Muscle of arm (tissue), 14 donors: ENCODE measurements around the gene NKX6-1. TPM values are rescaled to one million over a fixed set of nuclear protein-coding genes. Genes with fewer than 3 reads are reported as not detected.

Source experiments
- DNase-seq: peaks from one replicate; pipeline ENCODE4 v3.0.0-alpha.2; 2013
- long read RNA-seq, 11 donors: transcript quantifications; one replicate each; lab custom pipeline, GENCODE V29; 2026
- polyA plus RNA-seq, 12 donors: library from polyadenylated mRNA; unstranded; fragments of 120-200 nt; gene quantifications; one replicate each; pipeline ENCODE4 v1.2.1, GENCODE V29; 2013; ENCODE audit not compliant: insufficient read length in 12 of 12

NKX6-1 gene
- not detected for polyA plus RNA-seq
- long read RNA-seq, donor 1: 0 reads
- long read RNA-seq, donor 2: 0 reads
- long read RNA-seq, donor 3: 0 reads
- long read RNA-seq, donor 4: 0 reads
- long read RNA-seq, donor 5: 0 reads
- long read RNA-seq, donor 6: 0 reads
- long read RNA-seq, donor 7: 0 reads
- long read RNA-seq, donor 8: 0 reads
- long read RNA-seq, donor 9: 0 reads
- long read RNA-seq, donor 10: 0 reads
- long read RNA-seq, donor 11: 0 reads

- DNase-seq: no peak
Observed at GRCh38 chr4:84498935-84499623, at the start of gene NKX6-1. Gene NKX6-1 (minus strand): TSS chr4:84499292. CDS start chr4:84498228, 1,064 bp downstream.

GRCh38 chr4:84547211-84547610, 48.1 kb upstream of the NKX6-1 start:
- DNase-seq: no peak

GRCh38 chr4:84545093-84545492, 46.0 kb upstream of the NKX6-1 start:
- DNase-seq: no peak

GRCh38 chr4:84535901-84536300, 36.8 kb upstream of the NKX6-1 start:
- no peak for DNase-seq

GRCh38 chr4:84531689-84532088, 32.6 kb upstream of the NKX6-1 start:
- no peak for DNase-seq

- DNase-seq: no peak
Observed at GRCh38 chr4:84530871-84531270, 31.8 kb upstream of the NKX6-1 start.

GRCh38 chr4:84530454-84530853, 31.4 kb upstream of the NKX6-1 start:
- no peak for DNase-seq

- no peak for DNase-seq
Observed at GRCh38 chr4:84529169-84529751, 30.2 kb upstream of the NKX6-1 start.

- DNase-seq: no peak
Observed at GRCh38 chr4:84527391-84527790, 28.3 kb upstream of the NKX6-1 start.

GRCh38 chr4:84515075-84515474, 16.0 kb upstream of the NKX6-1 start:
- no peak for DNase-seq

GRCh38 chr4:84512277-84512676, 13.2 kb upstream of the NKX6-1 start:
- DNase-seq: no peak

GRCh38 chr4:84511703-84512102, 12.6 kb upstream of the NKX6-1 start:
- DNase-seq: no peak

GRCh38 chr4:84507941-84508340, 8.8 kb upstream of the NKX6-1 start:
- no peak for DNase-seq

- DNase-seq: no peak
Observed at GRCh38 chr4:84504821-84505220, 5.7 kb upstream of the NKX6-1 start.

- peak; percentile 80 for DNase-seq
Observed at GRCh38 chr4:84503495-84504437, 4.7 kb upstream of the NKX6-1 start.

GRCh38 chr4:84502955-84503373, 3.9 kb upstream of the NKX6-1 start:
- no peak for DNase-seq

- no peak for DNase-seq
Observed at GRCh38 chr4:84502333-84502954, 3.4 kb upstream of the NKX6-1 start.

- DNase-seq: no peak
Observed at GRCh38 chr4:84501721-84502267, 2.7 kb upstream of the NKX6-1 start.

- DNase-seq: no peak
Observed at GRCh38 chr4:84501202-84501503, 2.1 kb upstream of the NKX6-1 start.

GRCh38 chr4:84500386-84501201, 1.5 kb upstream of the NKX6-1 start:
- DNase-seq: no peak

GRCh38 chr4:84499624-84499982, 511 bp upstream of the NKX6-1 start:
- no peak for DNase-seq
